ENCODE results near the gene FAM107B. TPM values are rescaled to one million over a fixed set of nuclear protein-coding genes. Genes with fewer than 3 reads are reported as not detected.

The FAM107B gene
- total RNA-seq, 1 experiment from 2014 or later: 41.6 TPM

GRCh38 chr10:14487488-14487883 lies 287.2 kb downstream of the FAM107B start:
- Histone ChIP-seq H2AFZ (ENCODE audit: low read depth, low read length, poor library complexity, severe bottlenecking) (no peak overlapping the region), H3K79me2 (ENCODE audit: insufficient read depth, low read length) (no peaks in the 10 kb centered on the region), H3K27ac (ENCODE audit: low read depth, low read length) (no peak overlapping the region), H3K9me3 (ENCODE audit: control insufficient read depth in 1 of 2, insufficient read depth in 1 of 2, low read depth in 1 of 2, low read length in 2 of 2) (no peaks in the 10 kb centered on the region), H3K4me3 (replicated peaks in 1 of 2; ENCODE audit: low read depth in 1 of 2, low read length in 2 of 2) (no peak overlapping the region), H3K36me3 (ENCODE audit: control insufficient read depth in 1 of 2, insufficient read depth in 2 of 2, low read length in 2 of 2) (no peaks in the 10 kb centered on the region), H3K4me1 (ENCODE audit: control insufficient read depth in 1 of 2, insufficient read depth in 2 of 2, low read length in 2 of 2) (no peaks in the 10 kb centered on the region), H3K4me2 (ENCODE audit: low read length) (no peak overlapping the region), H3K9me2 (ENCODE audit: insufficient read depth) (no peaks in the 10 kb centered on the region), H4K20me1 (ENCODE audit: insufficient read depth) (no peaks in the 10 kb centered on the region), H3K9ac (ENCODE audit: low read length) (no peak overlapping the region), H3K27me3 (ENCODE audit: insufficient read depth, low read length) (peaks cover 63% of the 10 kb centered on the region)
- ChIA-PET CTCF (interaction anchor here (0.8 kb wide), 1 partner anchor 102 kb away, joined by 3 read pairs; no protein-coding TSS in a partner anchor), RAD21 (ENCODE audit: low non-redundant PET in 1 of 2, low total read pairs in 2 of 2, uncharacterized antibody in 2 of 2, unreplicated experiment in 2 of 2) (no interaction called here), POLR2A (no interaction called here)
- no peak for DNase-seq (ENCODE audit: low read depth, low spot score)
- no TSS peak for BruUV-seq (replicated peaks)
- intact Hi-C loops (cut with micrococcal nuclease): no loop called here
- ATAC-seq: no peak
- TF ChIP-seq RAD21 (IDR thresholded peaks at IDR 0.05; ENCODE audit: low read depth) (no peak), ELF1 (IDR thresholded peaks at IDR 0.05; ENCODE audit: borderline replicate concordance, low read depth) (no peak), EGR1 (IDR thresholded peaks at IDR 0.05; ENCODE audit: low read depth) (no peak), SIN3A (IDR thresholded peaks at IDR 0.05; ENCODE audit: low read depth) (no peak), POLR2A (IDR thresholded peaks at IDR 0.05; ENCODE audit: borderline replicate concordance, extremely low read depth, insufficient read depth, insufficient read length) (no peak), ZNF274 (IDR thresholded peaks at IDR 0.05; ENCODE audit: low read depth, low read length) (no peak), CTCF (IDR thresholded peaks at IDR 0.05 in 2 of 3, conservative IDR thresholded peaks at IDR 0.05 in 1 of 3; ENCODE audit: borderline replicate concordance in 1 of 3, insufficient read depth in 1 of 3, low read depth in 2 of 3, low read length in 2 of 3) (no peak), YY1 (IDR thresholded peaks at IDR 0.05; ENCODE audit: extremely low read depth, insufficient replicate concordance, low read depth, low read length) (no peak), POLR2AphosphoS5 (IDR thresholded peaks at IDR 0.05; ENCODE audit: low read depth, low read length) (no peak)
